ENCODE results near the gene PTPRQ. TPM values are rescaled to one million over a fixed set of nuclear protein-coding genes. Genes with fewer than 3 reads are reported as not detected.

PTPRQ gene
- total and polyA plus RNA-seq, 2 experiments from 2014 or later, result 0.11 to 0.18 TPM

- no peak overlapping the region for H2AFZ ChIP-seq
- H3K4me2 ChIP-seq (ENCODE audit: unreplicated experiment), result no peak overlapping the region
- H3K9me3 ChIP-seq (ENCODE audit: low read depth), result no peaks in the 10 kb centered on the region
- H3K4me1 ChIP-seq (ENCODE audit: insufficient read depth), result peaks cover 18% of the 10 kb centered on the region
- no peaks in the 10 kb centered on the region for H4K20me1 ChIP-seq (ENCODE audit: insufficient read depth)
- 88 to 92% methylated on average over 3 of the region's 3 CpGs for WGBS, 2 experiments (ENCODE audit: low coverage in 1 of 2, low lambda C conversion rate in 2 of 2, missing lambda C conversion rate in 2 of 2)
- peaks cover 16% of the 10 kb centered on the region for H3F3A ChIP-seq (ENCODE audit: insufficient read depth)
- no peaks in the 10 kb centered on the region for H3K27me3 ChIP-seq (replicated peaks; ENCODE audit: insufficient read depth)
- no peak overlapping the region for H3K4me3 ChIP-seq
- no peak overlapping the region for H3K9ac ChIP-seq
- no peak for DNase-seq
- in situ Hi-C loops (cut with MboI), result no loop called here
- TF ChIP-seq EZH2phosphoT487 (IDR thresholded peaks at IDR 0.05; ENCODE audit: insufficient read depth, low read depth), result no peak
- TF ChIP-seq EZH2 (IDR thresholded peaks at IDR 0.05; ENCODE audit: insufficient read depth, poor library complexity, severe bottlenecking), result no peak
- no peak overlapping the region for H3K27ac ChIP-seq
- no peaks in the 10 kb centered on the region for H3K79me2 ChIP-seq (ENCODE audit: insufficient read depth)
- no peaks in the 10 kb centered on the region for H3K36me3 ChIP-seq (ENCODE audit: low read depth)
- H3K9me2 ChIP-seq (ENCODE audit: insufficient read depth), result no peaks in the 10 kb centered on the region
These were observed 158.4 kb downstream of the PTPRQ start for GRCh38 chr12:80602455-80602854.

DNA sequence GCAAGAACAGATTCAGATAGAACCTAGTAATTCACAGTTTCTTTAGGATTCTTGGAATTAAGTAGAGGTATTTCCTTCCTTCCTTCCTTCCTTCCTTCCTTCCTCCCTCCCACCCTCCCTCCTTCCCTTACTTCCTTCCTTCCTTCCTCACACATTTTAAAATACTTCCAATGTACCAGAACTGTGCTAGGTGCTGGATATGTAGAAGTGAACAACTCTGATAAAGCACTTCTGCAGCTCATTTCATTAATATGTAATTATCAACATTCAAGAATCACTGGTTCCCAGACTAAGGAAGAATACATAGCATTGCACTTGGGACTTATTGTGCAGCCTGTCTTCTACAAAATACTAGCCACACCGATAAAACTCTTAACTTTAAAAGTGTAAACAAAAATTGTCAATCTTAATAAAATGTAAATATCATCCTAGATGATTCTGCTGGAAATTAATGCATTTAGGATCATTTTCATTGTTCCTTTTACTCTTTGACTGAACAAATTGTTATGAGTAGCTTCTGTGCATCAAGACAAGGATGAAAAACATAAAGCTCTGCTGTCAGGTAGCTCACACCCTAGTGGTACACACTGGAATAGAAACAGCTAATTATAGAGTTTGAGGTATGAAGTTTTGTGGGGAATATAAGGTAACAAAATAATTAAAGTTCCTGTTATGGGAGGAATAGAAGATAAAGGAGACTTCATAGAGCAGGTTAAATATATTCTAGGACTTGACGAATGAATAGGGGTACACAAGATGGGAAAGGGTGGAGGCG lies 163.5 kb downstream of the PTPRQ start:
- H3K4me3 ChIP-seq, result no peak overlapping the region
- no peaks in the 10 kb centered on the region for H3K9me3 ChIP-seq (ENCODE audit: low read depth)
- H3K4me1 ChIP-seq (ENCODE audit: insufficient read depth), result no peaks in the 10 kb centered on the region
- no peak for DNase-seq
- no peaks in the 10 kb centered on the region for H3K36me3 ChIP-seq (ENCODE audit: low read depth)
- H3K4me2 ChIP-seq (ENCODE audit: unreplicated experiment), result no peak overlapping the region
- H2AFZ ChIP-seq, result no peak overlapping the region
- no peak overlapping the region for H3K9ac ChIP-seq
- no peaks in the 10 kb centered on the region for H3K27me3 ChIP-seq (replicated peaks; ENCODE audit: insufficient read depth)
- WGBS, 2 experiments (ENCODE audit: low coverage in 1 of 2, low lambda C conversion rate in 2 of 2, missing lambda C conversion rate in 2 of 2), result 94% methylated on average over 3 of the region's 3 CpGs
- TF ChIP-seq EZH2phosphoT487 (IDR thresholded peaks at IDR 0.05; ENCODE audit: insufficient read depth, low read depth), result no peak
- TF ChIP-seq EZH2 (IDR thresholded peaks at IDR 0.05; ENCODE audit: insufficient read depth, poor library complexity, severe bottlenecking), result no peak
- no peaks in the 10 kb centered on the region for H3K9me2 ChIP-seq (ENCODE audit: insufficient read depth)
- in situ Hi-C loops (cut with MboI), result no loop called here
- H4K20me1 ChIP-seq (ENCODE audit: insufficient read depth), result no peaks in the 10 kb centered on the region
- H3K27ac ChIP-seq, result no peak overlapping the region
- no peaks in the 10 kb centered on the region for H3F3A ChIP-seq (ENCODE audit: insufficient read depth)
- H3K79me2 ChIP-seq (ENCODE audit: insufficient read depth), result no peaks in the 10 kb centered on the region

GRCh38 chr12:80617733-80618132 lies 173.7 kb downstream of the PTPRQ start:
- no peak for DNase-seq
- Histone ChIP-seq H3K27ac (no peak overlapping the region), H3K36me3 (ENCODE audit: low read depth) (no peaks in the 10 kb centered on the region), H3K4me1 (ENCODE audit: insufficient read depth) (peaks cover 3% of the 10 kb centered on the region; the same call in 1 of the 2 replicates), H3K27me3 (replicated peaks; ENCODE audit: insufficient read depth) (no peaks in the 10 kb centered on the region), H2AFZ (no peak overlapping the region), H4K20me1 (ENCODE audit: insufficient read depth) (no peaks in the 10 kb centered on the region), H3K9me3 (ENCODE audit: low read depth) (no peaks in the 10 kb centered on the region), H3K4me2 (ENCODE audit: unreplicated experiment) (no peak overlapping the region), H3K9me2 (ENCODE audit: insufficient read depth) (no peaks in the 10 kb centered on the region), H3K79me2 (ENCODE audit: insufficient read depth) (no peaks in the 10 kb centered on the region), H3F3A (ENCODE audit: insufficient read depth) (no peaks in the 10 kb centered on the region), H3K9ac (no peak overlapping the region), H3K4me3 (no peak overlapping the region)
- no peak for TF ChIP-seq EZH2phosphoT487 (IDR thresholded peaks at IDR 0.05; ENCODE audit: insufficient read depth, low read depth)
- no peak for TF ChIP-seq EZH2 (IDR thresholded peaks at IDR 0.05; ENCODE audit: insufficient read depth, poor library complexity, severe bottlenecking)
- in situ Hi-C loops (cut with MboI), result no loop called here

GRCh38 chr12:80620281-80620680 lies 176.2 kb downstream of the PTPRQ start:
- H3K27ac ChIP-seq, result no peak overlapping the region
- no peak for DNase-seq
- no peaks in the 10 kb centered on the region for H3K79me2 ChIP-seq (ENCODE audit: insufficient read depth)

More at GRCh38 chr12:80620281-80620680, 176.2 kb downstream of the PTPRQ start:
- no peak for TF ChIP-seq EZH2 (IDR thresholded peaks at IDR 0.05; ENCODE audit: insufficient read depth, poor library complexity, severe bottlenecking)
- no peak for TF ChIP-seq EZH2phosphoT487 (IDR thresholded peaks at IDR 0.05; ENCODE audit: insufficient read depth, low read depth)
- Histone ChIP-seq H3K4me2 (ENCODE audit: unreplicated experiment) (no peak overlapping the region), H3K9me3 (ENCODE audit: low read depth) (no peaks in the 10 kb centered on the region), H3K4me1 (ENCODE audit: insufficient read depth) (peaks cover 3% of the 10 kb centered on the region; the same call in 1 of the 2 replicates), H3F3A (ENCODE audit: insufficient read depth) (no peaks in the 10 kb centered on the region), H3K9me2 (ENCODE audit: insufficient read depth) (no peaks in the 10 kb centered on the region), H3K36me3 (ENCODE audit: low read depth) (no peaks in the 10 kb centered on the region), H3K27me3 (replicated peaks; ENCODE audit: insufficient read depth) (no peaks in the 10 kb centered on the region), H3K9ac (no peak overlapping the region), H3K4me3 (no peak overlapping the region), H2AFZ (no peak overlapping the region), H4K20me1 (ENCODE audit: insufficient read depth) (no peaks in the 10 kb centered on the region)
- WGBS, 2 experiments (ENCODE audit: low coverage in 1 of 2, low lambda C conversion rate in 2 of 2, missing lambda C conversion rate in 2 of 2), result 84 to 95% methylated on average over 2 of the region's 2 CpGs
- in situ Hi-C loops (cut with MboI), result no loop called here

Data from GM23248 (cell line).